IgD-negative memory B cell (primary cell): ENCODE measurements around the gene ARF4. TPM values are rescaled to one million over a fixed set of nuclear protein-coding genes. Genes with fewer than 3 reads are reported as not detected.

Experiments
- H3K27ac Mint-ChIP-seq, 3 donors: one replicate each; pipeline ENCODE4 v1.8.0; 2020 to 2022; ENCODE audit warnings: mild to moderate bottlenecking in 3 of 3, mixed read lengths in 3 of 3, moderate library complexity in 1 of 3
- H3K27me3 Mint-ChIP-seq: one replicate; pipeline ENCODE4 v1.8.0; 2021; ENCODE audit warnings: mixed read lengths
- H3K36me3 Mint-ChIP-seq: one replicate; pipeline ENCODE4 v1.8.0; 2020; ENCODE audit warnings: mild to moderate bottlenecking, mixed read lengths
- H3K4me1 Mint-ChIP-seq, 3 donors: one replicate each; pipeline ENCODE4 v1.8.0; 2020 to 2022; ENCODE audit warnings: mixed read lengths in 3 of 3, mild to moderate bottlenecking in 1 of 3
- H3K4me3 Mint-ChIP-seq, 4 donors: one replicate each; pipeline ENCODE4 v1.8.0; 2020 to 2022; ENCODE audit warnings: mild to moderate bottlenecking in 4 of 4, mixed read lengths in 4 of 4, moderate library complexity in 3 of 4
- H3K9me3 Mint-ChIP-seq, 3 donors: one replicate each; pipeline ENCODE4 v1.8.0; 2020 to 2021; ENCODE audit warnings: mixed read lengths in 3 of 3, mild to moderate bottlenecking in 1 of 3
- polyA plus RNA-seq: library from polyadenylated mRNA; unstranded; fragments of 300-500 nt; fragmentation: Illumina TruSeq; gene quantifications from one replicate; pipeline ENCODE4 v1.2.3, GENCODE V29; 2021

The ARF4 gene
- polyA plus RNA-seq, 1 donor from 2014 or later, result 114 TPM

DNA sequence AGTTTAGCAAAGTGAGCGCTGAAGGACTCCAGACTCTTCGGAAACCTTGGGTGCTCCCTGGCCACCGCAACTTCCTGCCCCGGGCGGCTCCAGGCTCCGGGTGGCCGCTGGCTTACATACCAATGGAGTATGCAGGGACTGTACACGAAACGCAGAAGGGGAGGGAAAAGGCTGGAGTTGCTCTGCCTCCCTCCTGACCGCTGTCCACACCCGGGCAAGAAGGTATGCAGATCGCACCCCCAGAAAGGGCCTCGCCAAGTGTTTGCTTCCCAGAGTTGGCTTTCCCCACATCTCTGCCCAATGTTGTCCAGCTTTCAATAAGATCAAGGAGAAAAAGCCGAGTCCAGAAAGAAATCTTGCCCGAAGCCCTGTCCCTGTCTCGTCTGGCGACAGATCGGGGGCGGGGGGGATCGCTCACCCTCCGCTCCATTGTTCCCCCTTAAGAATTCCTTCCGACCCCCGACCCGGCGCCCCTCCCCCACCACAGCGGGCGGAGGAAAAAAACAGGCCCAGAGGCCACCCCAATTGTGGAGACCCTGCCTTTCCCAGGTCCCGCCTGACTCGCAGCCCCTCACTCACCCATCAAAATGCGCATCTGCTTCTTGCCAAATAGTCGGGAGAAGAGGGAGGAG is 533 bp downstream of the ARF4 start:
- H3K27me3 Mint-ChIP-seq, result no peaks in the 10 kb centered on the region
- H3K36me3 Mint-ChIP-seq, result peaks cover 2% of the 10 kb centered on the region
- no peaks in the 10 kb centered on the region for H3K9me3 Mint-ChIP-seq
- H3K4me3 Mint-ChIP-seq, result peak overlapping the region; percentile 88 to 98 (median 92)
- H3K4me1 Mint-ChIP-seq, result peaks cover 28 to 36% (median 34%) of the 10 kb centered on the region in 3 donors
- peak overlapping the region; percentile 89 to 100 (median 98) for H3K27ac Mint-ChIP-seq

DNA sequence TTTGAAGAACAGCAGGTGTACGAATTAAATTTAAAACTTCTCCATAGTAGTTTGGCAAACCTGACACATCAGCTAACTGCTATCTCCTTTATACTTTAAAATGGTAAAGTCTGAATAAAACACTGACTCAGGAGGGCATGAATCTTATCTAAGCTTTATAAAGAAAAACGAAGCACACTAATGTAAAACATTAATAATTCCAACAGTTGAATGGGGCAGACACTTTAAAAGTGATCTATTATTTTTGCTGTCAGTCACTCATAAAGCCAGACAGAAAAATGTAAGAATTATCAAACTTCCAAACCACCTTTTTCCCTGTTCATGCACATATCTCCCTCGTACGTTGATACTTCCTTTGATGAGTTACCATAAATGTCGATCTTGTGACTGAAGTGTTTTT is 2.6 kb downstream of the ARF4 start:
- Mint-ChIP-seq H3K27ac (peak overlapping the region in 1 of 3 donors; percentile 58), H3K27me3 (no peaks in the 10 kb centered on the region), H3K9me3 (no peaks in the 10 kb centered on the region), H3K4me1 (peaks cover 28 to 38% (median 37%) of the 10 kb centered on the region in 3 donors), H3K36me3 (peaks cover 2% of the 10 kb centered on the region), H3K4me3 (peak overlapping the region in 3 of 4 donors; percentile 23 to 98 (median 88))

DNA sequence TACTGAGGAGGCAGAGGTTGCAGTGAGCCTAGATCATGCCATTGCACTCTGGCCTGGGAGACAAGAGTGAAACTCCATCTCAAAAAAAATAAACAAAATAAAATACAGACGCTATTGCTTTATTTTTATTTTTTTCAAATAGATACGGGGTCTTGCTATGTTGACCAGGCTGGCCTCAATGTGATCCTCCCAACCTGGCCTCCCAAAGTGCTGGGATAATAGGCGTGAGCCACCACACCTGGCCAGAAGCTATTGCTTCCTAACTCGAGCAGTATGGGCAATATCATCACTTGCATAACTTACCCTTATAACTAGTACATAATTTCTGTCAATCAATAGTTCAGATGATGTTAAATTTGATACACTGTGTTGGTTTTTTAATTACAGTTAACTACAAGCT is 3.0 kb downstream of the ARF4 start:
- Mint-ChIP-seq H3K36me3 (peaks cover 2% of the 10 kb centered on the region), H3K27me3 (no peaks in the 10 kb centered on the region), H3K4me1 (peaks cover 24 to 33% (median 33%) of the 10 kb centered on the region in 3 donors), H3K9me3 (no peaks in the 10 kb centered on the region), H3K27ac (peak overlapping the region in 1 of 3 donors; percentile 58), H3K4me3 (peak overlapping the region in 2 of 4 donors; percentile 88 to 98)

DNA sequence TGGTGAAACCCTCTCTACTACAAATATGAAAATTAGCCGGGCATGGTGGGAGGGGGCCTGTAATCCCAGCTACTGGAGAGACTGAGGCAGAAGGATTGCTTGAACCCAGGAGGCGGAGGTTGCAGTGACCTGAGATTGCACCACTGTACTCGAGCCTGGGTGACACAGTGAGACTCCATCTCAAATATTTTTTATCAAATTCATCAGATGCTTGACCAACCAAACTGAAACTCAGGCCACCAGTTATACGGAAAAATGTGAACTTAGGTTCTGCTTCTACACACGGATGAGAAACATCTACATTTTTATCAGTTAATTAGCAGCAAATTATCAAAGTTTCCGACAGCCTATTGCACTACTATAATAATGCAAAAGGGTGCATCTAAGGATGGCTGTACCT is 4.8 kb downstream of the ARF4 start:
- no peaks in the 10 kb centered on the region for H3K27me3 Mint-ChIP-seq
- H3K9me3 Mint-ChIP-seq, result no peaks in the 10 kb centered on the region
- H3K4me1 Mint-ChIP-seq, result peaks cover 25 to 34% (median 32%) of the 10 kb centered on the region in 3 donors
- H3K36me3 Mint-ChIP-seq, result peaks cover 2% of the 10 kb centered on the region
- H3K4me3 Mint-ChIP-seq, result peak overlapping the region in 1 of 4 donors; percentile 5
- peak overlapping the region in 2 of 3 donors; percentile 23 to 58 for H3K27ac Mint-ChIP-seq

DNA sequence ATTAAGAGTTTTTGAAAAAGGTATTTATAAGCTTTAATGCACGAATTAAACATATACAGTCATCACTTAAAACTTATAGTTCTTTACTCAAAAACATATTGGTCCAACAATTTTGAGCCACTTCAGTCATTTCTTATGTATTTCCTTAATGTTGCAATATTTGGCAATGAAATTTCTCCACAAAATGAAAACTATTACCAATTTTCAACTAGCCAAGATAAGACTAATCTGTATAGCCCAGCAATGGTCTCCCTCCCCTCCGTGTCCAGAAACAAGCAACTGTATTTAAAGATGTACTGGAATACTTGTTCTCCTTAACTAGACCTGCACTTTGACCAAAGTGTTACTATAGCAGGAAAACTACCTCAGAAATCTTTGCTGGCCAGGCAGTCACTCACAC is 9.2 kb downstream of the ARF4 start:
- Mint-ChIP-seq H3K4me3 (no peak overlapping the region), H3K27ac (no peak overlapping the region), H3K9me3 (no peaks in the 10 kb centered on the region), H3K27me3 (no peaks in the 10 kb centered on the region), H3K36me3 (no peaks in the 10 kb centered on the region), H3K4me1 (peaks cover 25 to 33% (median 30%) of the 10 kb centered on the region in 3 donors)

DNA sequence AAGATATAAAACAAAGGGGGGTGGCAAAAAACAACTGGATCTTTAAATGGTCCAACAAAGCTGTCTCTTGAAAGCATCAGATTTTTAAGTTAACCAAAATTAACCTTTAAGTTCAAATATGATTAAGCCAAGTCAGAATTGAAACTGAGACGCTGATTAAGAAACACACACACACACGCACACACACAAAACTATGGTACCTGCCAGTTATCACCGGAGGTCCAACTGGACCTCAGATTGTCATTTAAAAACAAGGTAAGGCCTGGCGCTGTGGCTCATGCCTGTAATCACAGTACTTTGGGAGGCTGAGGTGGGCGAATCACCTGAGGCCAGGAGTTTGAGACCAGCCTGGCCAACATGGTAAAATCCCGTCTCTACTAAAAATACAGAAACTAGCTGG is 10.4 kb downstream of the ARF4 start:
- H3K4me3 Mint-ChIP-seq, result peak overlapping the region in 1 of 4 donors; percentile 63
- H3K9me3 Mint-ChIP-seq, result no peaks in the 10 kb centered on the region
- no peaks in the 10 kb centered on the region for H3K36me3 Mint-ChIP-seq
- H3K27ac Mint-ChIP-seq, result peak overlapping the region in 1 of 3 donors; percentile 86
- peaks cover 22 to 29% (median 28%) of the 10 kb centered on the region in 3 donors for H3K4me1 Mint-ChIP-seq
- H3K27me3 Mint-ChIP-seq, result no peaks in the 10 kb centered on the region

DNA sequence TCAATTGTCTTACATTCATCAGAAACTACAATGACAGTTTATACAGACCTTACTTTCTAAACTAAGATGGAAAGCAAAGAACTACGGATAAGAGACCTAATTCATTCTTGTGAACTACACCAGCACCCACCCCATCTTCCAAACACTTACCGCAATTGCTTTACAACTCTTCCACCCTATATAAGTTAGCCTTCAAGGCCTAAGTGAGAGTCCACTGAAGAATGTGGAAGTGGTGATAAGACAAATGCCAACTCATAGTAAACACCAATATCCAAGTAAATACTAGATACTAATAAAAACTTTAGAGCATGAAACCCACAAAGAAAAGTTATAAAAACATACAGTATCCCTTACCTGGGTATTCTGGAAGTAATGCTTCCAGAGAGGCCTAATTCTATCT is 13.6 kb downstream of the ARF4 start:
- Mint-ChIP-seq H3K36me3 (no peaks in the 10 kb centered on the region), H3K27me3 (no peaks in the 10 kb centered on the region), H3K4me3 (no peak overlapping the region), H3K9me3 (no peaks in the 10 kb centered on the region), H3K4me1 (peaks cover 20 to 26% (median 24%) of the 10 kb centered on the region in 3 donors), H3K27ac (no peak overlapping the region)

DNA sequence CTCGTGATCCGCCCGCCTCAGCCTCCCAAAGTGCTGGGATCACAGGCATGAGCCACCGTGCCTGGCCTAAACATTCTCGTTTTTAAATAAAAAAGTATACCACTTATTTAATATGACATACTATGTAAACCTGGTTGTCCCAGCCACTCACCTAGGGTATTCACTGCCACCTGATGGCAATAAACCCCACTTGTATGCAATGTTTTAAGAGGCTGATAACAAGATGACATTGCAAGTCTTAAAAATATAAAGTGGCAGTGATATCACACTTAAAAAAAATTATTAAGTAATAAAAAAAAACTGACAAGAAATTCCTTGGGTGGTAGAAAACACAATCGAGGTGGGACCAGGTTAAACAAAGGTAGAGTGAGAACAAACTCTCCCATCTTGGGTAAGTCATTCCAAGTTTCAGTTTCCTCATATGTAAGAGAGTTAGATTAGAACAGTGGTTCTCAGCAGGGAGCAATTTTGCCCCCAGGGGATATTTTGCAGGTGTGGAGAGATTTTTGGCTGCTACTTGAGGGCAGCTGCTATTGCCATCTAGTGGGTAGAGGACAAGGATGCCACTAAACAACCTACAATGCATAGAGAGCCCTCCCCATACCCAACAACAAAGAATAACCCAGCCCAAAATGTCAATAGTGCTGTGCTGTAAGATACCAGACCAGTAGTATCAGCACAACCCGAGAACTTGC is 14.5 kb downstream of the ARF4 start:
- H3K4me3 Mint-ChIP-seq, result no peak overlapping the region
- peak overlapping the region; percentile 2 to 59 (median 7) for H3K27ac Mint-ChIP-seq
- peaks cover 4% of the 10 kb centered on the region for H3K36me3 Mint-ChIP-seq
- H3K9me3 Mint-ChIP-seq, result no peaks in the 10 kb centered on the region
- no peaks in the 10 kb centered on the region for H3K27me3 Mint-ChIP-seq
- peaks cover 16 to 21% (median 20%) of the 10 kb centered on the region in 3 donors for H3K4me1 Mint-ChIP-seq

DNA sequence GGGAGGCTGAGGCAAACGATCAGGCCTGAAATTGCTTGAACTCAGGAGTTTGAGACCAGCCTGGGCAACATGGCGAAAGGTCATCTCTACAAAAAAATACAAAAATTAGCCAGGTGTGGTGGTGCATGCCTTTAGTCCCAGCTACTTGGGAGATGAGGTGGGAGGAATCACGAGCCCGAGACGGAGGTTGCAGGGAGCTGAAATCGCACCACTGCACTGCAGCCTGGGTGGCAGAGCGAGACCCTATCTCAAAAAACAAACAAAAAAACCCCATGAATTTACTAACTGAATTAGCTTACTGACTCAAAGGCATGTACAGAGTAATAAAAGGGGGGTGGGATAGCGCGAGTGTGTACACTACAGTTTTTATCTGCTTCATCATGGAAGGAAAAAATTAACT is 19.3 kb downstream of the ARF4 start:
- H3K9me3 Mint-ChIP-seq, result no peaks in the 10 kb centered on the region
- peaks cover 11% of the 10 kb centered on the region for H3K36me3 Mint-ChIP-seq
- no peaks in the 10 kb centered on the region for H3K27me3 Mint-ChIP-seq
- H3K27ac Mint-ChIP-seq, result peak overlapping the region in 1 of 3 donors; percentile 23
- peaks cover 3 to 10% (median 7%) of the 10 kb centered on the region in 3 donors for H3K4me1 Mint-ChIP-seq
- H3K4me3 Mint-ChIP-seq, result no peak overlapping the region

DNA sequence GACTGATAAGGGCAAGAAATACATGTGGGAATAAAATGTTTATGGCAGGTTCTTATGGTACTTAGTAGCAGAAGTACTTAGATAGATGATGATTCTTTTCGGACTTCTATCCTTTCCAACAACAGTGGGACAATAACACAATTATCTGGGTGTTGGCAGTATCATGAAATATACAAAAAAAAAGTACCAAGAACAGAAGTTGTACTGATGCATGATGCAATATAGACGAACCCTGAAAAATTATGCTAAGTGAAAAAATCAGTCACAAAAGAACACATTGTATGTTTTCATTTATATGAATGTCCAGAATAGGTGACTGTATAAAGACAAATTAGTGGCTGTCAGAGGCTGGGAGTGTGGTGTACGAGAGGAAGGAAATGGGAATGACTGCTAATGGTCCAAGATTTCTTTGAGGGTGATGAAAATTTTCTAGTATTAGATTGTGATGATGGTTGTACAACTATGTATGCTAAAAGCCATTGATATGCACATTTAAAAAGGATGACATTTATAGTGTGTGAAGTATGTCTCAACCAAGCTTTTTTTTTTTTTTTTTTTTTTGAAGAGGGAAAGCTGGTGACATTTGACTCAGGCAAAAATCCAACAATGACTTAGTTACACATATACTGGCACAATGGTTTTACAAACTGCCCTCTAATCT is 21.0 kb downstream of the ARF4 start:
- Mint-ChIP-seq H3K4me3 (no peak overlapping the region), H3K27ac (peak overlapping the region in 2 of 3 donors; percentile 5 to 63), H3K4me1 (peaks cover 5 to 8% (median 5%) of the 10 kb centered on the region in 3 donors), H3K36me3 (peaks cover 13% of the 10 kb centered on the region), H3K27me3 (no peaks in the 10 kb centered on the region), H3K9me3 (no peaks in the 10 kb centered on the region)

DNA sequence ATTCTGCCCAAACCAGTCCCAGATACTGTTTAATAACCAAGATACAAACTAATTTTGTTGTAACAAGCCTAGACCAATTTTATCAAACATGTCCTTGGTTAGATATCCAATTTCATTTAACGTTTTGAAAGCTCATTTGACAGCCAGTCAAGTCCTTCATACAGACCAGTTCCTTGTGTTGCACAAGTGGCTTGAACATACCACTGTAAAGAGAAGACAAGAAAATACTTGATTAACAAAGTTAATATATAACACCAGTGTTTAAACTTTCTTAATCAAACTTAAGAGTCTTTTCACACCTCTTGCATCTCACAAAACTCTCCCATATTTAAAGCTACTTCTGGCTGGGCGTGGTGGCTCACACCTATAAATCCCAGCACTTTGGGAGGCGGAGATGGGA is 25.0 kb downstream of the ARF4 start:
- Mint-ChIP-seq H3K27me3 (no peaks in the 10 kb centered on the region), H3K4me1 (peaks cover 5 to 7% (median 7%) of the 10 kb centered on the region in 3 donors), H3K9me3 (no peaks in the 10 kb centered on the region), H3K4me3 (no peak overlapping the region), H3K36me3 (peaks cover 9% of the 10 kb centered on the region), H3K27ac (no peak overlapping the region)

DNA sequence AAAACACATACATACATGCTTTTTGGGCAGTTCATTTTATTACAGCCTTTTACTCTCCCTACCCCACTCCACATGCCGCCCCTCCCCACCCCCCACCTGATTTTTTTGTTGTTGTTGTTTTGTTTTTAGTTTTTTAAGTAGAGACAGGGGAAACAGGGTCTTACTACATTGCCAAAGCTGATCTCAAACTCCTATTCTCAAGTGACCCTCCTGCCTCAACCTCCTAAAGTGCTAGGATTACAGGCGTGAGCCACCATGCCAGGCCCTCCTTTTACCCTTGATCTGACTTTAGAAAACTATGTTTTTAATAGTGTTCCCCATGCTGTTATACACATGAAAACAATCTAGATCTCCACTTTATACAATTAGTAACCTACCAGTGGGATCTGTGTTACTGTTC is 26.3 kb downstream of the ARF4 start:
- Mint-ChIP-seq H3K27me3 (no peaks in the 10 kb centered on the region), H3K4me1 (peaks cover under 1 to 7% (median 5%) of the 10 kb centered on the region in 3 donors), H3K4me3 (no peak overlapping the region), H3K36me3 (peaks cover 6% of the 10 kb centered on the region), H3K9me3 (no peaks in the 10 kb centered on the region), H3K27ac (peak overlapping the region in 1 of 3 donors; percentile 12)

DNA sequence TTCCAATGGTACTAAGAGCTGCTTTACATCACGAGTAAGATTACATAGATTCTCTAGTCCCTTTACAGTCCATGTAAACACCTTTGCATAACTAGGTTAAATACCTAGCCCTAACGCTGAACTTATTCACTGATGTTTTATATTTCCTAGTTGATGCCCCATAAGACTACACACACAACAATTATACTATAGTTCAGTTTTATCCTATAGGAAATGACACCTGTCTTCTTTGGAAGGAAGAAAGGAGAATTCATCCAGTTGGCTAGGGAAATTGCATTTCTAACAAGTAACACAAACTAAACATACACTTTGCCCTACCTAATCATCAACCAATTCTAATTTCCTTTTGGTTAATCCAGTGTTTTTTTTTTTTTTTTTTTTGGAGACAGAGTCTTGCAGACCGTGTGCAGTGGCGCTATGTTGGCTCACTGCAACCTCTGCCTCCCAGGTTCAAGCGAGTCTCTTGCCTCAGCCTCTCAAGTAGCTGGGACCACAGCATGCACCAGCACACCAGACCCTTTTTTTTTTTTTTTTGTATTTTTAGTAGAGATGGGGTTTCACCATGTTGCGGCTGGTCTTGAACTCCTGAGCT is 27.2 kb downstream of the ARF4 start:
- H3K27ac Mint-ChIP-seq, result peak overlapping the region in 1 of 3 donors; percentile 76
- H3K4me1 Mint-ChIP-seq, result peaks cover 0 to 4% (median 3%) of the 10 kb centered on the region in 3 donors
- H3K4me3 Mint-ChIP-seq, result no peak overlapping the region
- peaks cover 1% of the 10 kb centered on the region for H3K36me3 Mint-ChIP-seq
- H3K27me3 Mint-ChIP-seq, result no peaks in the 10 kb centered on the region
- H3K9me3 Mint-ChIP-seq, result no peaks in the 10 kb centered on the region

DNA sequence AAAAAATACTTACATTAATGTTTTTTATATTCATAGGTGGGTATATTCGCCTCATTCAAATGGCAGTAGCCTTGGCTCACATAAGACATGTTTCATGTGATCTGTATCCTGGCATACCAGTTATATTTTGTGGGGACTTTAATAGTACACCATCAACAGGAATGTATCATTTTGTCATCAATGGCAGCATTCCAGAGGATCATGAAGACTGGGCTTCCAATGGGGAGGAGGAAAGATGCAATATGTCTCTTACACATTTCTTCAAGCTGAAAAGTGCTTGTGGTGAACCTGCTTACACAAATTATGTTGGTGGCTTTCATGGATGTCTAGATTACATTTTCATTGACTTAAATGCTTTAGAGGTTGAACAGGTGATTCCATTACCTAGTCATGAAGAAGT is 37.6 kb downstream of the ARF4 start:
- peak overlapping the region in 1 of 3 donors; percentile 57 for H3K27ac Mint-ChIP-seq
- H3K36me3 Mint-ChIP-seq, result peaks cover 2% of the 10 kb centered on the region
- peaks cover 23 to 40% (median 37%) of the 10 kb centered on the region in 3 donors for H3K4me1 Mint-ChIP-seq

DNA sequence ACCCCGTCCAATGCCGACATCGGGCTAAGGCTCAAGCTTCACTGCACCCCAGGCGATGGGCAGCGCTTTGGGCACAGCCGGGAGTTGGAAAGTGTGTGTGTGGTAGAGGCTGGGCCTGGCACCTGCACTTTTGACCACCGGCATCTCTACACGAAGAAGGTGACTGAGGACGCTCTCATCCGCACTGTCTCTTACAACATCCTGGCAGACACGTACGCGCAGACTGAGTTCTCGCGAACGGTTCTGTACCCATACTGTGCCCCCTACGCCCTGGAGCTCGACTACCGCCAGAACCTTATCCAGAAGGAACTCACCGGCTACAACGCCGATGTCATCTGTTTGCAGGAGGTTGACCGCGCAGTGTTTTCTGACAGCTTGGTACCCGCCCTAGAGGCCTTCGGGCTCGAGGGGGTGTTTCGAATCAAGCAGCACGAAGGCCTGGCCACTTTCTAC is 40.0 kb downstream of the ARF4 start:
- Mint-ChIP-seq H3K4me1 (peaks cover 23 to 40% (median 33%) of the 10 kb centered on the region in 3 donors), H3K9me3 (no peaks in the 10 kb centered on the region), H3K27ac (peak overlapping the region; percentile 87 to 99 (median 98)), H3K4me3 (peak overlapping the region; percentile 87 to 96 (median 96)), H3K27me3 (no peaks in the 10 kb centered on the region), H3K36me3 (peaks cover 2% of the 10 kb centered on the region)

More for the DNA sequence above, 37.6 kb downstream of the ARF4 start:
- peak overlapping the region in 3 of 4 donors; percentile 47 to 77 (median 75) for H3K4me3 Mint-ChIP-seq
- no peaks in the 10 kb centered on the region for H3K9me3 Mint-ChIP-seq
- no peaks in the 10 kb centered on the region for H3K27me3 Mint-ChIP-seq
